Prostate gland (tissue), 2 donors: ENCODE results near the gene SARDH.

ENCODE experiments used
- POLR2AphosphoS5 ChIP-seq: sonication (generic); formaldehyde crosslinking; IDR thresholded peaks from one replicate; pipeline ENCODE4 v1.6.1; 2017; ENCODE audit warnings: antibody characterized with exemption
- TF ChIP-seq, protein P1 (sequence below), 4 experiments: fragments of 200-600 bp in 2 of 4; fragments of 450-650 bp in 2 of 4; sonication (generic) in 2 of 4; IDR thresholded peaks; 1 replicate in 3 of 4; 2 replicates in 1 of 4; pipeline ENCODE4 v1.5.1; 2016 to 2019; ENCODE audit warnings: antibody characterized with exemption in 4 of 4, mild to moderate bottlenecking in 2 of 4, moderate library complexity in 2 of 4

GRCh38 chr9:133767625-133768024 lies 29.5 kb upstream of the SARDH start:
- TF ChIP-seq, protein P1, sequence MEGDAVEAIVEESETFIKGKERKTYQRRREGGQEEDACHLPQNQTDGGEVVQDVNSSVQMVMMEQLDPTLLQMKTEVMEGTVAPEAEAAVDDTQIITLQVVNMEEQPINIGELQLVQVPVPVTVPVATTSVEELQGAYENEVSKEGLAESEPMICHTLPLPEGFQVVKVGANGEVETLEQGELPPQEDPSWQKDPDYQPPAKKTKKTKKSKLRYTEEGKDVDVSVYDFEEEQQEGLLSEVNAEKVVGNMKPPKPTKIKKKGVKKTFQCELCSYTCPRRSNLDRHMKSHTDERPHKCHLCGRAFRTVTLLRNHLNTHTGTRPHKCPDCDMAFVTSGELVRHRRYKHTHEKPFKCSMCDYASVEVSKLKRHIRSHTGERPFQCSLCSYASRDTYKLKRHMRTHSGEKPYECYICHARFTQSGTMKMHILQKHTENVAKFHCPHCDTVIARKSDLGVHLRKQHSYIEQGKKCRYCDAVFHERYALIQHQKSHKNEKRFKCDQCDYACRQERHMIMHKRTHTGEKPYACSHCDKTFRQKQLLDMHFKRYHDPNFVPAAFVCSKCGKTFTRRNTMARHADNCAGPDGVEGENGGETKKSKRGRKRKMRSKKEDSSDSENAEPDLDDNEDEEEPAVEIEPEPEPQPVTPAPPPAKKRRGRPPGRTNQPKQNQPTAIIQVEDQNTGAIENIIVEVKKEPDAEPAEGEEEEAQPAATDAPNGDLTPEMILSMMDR (IDR thresholded peaks at IDR 0.05): no peak
- TF ChIP-seq POLR2AphosphoS5: no peak
